Ishikawa (cell line): Measurements from ENCODE around the gene TTLL3.

Experiments
- CEBPB ChIP-seq: IDR thresholded peaks from 2 replicates; pipeline ENCODE4 v1.6.1; 2012
- CREB1 ChIP-seq: IDR thresholded peaks from 2 replicates; pipeline ENCODE4 v1.6.1; 2012; ENCODE audit warnings: low read depth
- EGR1 ChIP-seq: IDR thresholded peaks from 2 replicates; pipeline ENCODE4 v1.6.1; 2012
- EP300 ChIP-seq: IDR thresholded peaks from 2 replicates; pipeline ENCODE4 v1.6.1; 2012; ENCODE audit warnings: borderline replicate concordance
- FOXM1 ChIP-seq: IDR thresholded peaks from 2 replicates; pipeline ENCODE4 v1.6.1; 2012; ENCODE audit warnings: low read depth, borderline replicate concordance
- NFIC ChIP-seq: IDR thresholded peaks from 2 replicates; pipeline ENCODE4 v1.6.1; 2012
- RAD21 ChIP-seq: IDR thresholded peaks from 2 replicates; pipeline ENCODE4 v1.6.1; 2012; ENCODE audit warnings: low read depth
- REST ChIP-seq: IDR thresholded peaks from 2 replicates; pipeline ENCODE4 v1.6.1; 2012; ENCODE audit warnings: low read depth, mild to moderate bottlenecking
- TAF1 ChIP-seq: IDR thresholded peaks from 2 replicates; pipeline ENCODE4 v1.6.1; 2012; ENCODE audit warnings: low read depth, mild to moderate bottlenecking
- TCF12 ChIP-seq: IDR thresholded peaks from 2 replicates; pipeline ENCODE4 v1.6.1; 2012; ENCODE audit warnings: low read depth
- YY1 ChIP-seq: IDR thresholded peaks from 2 replicates; pipeline ENCODE4 v1.6.1; 2012; ENCODE audit warnings: low read depth
- TF ChIP-seq, protein P1 (sequence below): IDR thresholded peaks from 2 replicates; pipeline ENCODE4 v1.6.1; 2012

DNA sequence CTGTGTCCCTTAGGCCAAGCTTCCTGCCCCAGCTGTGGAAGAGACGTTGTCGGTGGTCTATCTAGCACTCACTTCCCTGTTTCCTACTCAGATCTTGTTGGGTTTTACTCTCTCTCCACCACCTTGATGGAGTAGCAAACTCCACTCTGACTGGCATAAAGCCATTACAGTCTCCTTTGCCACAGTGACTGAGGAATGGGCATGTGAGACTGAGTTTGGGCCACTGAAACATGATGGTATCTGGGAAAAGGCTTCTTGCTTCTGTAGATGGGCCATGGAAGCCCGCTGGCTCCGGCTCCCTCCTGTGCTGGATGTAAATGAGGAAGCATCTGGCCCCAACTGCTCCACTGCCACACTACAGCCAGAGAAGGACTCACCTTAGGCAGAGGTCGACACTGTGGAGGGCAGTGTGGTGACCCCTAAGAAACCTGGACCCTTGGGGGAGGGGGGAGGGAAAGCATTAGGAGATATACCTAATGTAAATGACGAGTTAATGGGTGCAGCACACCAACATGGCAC lies 30.9 kb upstream of the TTLL3 start:
- TF ChIP-seq NFIC = no peak
- TF ChIP-seq CREB1 = no peak
- no peak for TF ChIP-seq EP300
- TF ChIP-seq REST = no peak
- no peak for TF ChIP-seq TAF1
- no peak for TF ChIP-seq YY1
- TF ChIP-seq RAD21 = no peak
- TF ChIP-seq, protein P1, sequence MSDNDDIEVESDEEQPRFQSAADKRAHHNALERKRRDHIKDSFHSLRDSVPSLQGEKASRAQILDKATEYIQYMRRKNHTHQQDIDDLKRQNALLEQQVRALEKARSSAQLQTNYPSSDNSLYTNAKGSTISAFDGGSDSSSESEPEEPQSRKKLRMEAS = no peak
- no peak for TF ChIP-seq FOXM1
- no peak for TF ChIP-seq TCF12
- TF ChIP-seq CEBPB = no peak
- TF ChIP-seq EGR1 = no peak
